Activated T-helper 2 cell treated with anti-CD3 and anti-CD28 coated beads, Interferon-gamma antibody, Interleukin-2, Interleukin-4, amounts not matched to agents 10 μg/mL and 5 μg/mL and 100 μg/mL, durations not matched to agents 14 hours and 24 hours and 36 hours (primary cell): ENCODE results near the gene OR1N2. TPM values are rescaled to one million over a fixed set of nuclear protein-coding genes. Genes with fewer than 3 reads are reported as not detected.
"Not testable (repeated sequence)": the region's sequence is repeated elsewhere in the genome, so short reads cannot be mapped to it uniquely, and the experiment has no call there.

Experiments
- DNase-seq: peaks from one replicate; pipeline ENCODE4 v3.0.0; 2021; ENCODE audit warnings: low spot score
- H3K27ac Mint-ChIP-seq: one replicate; pipeline ENCODE4 v1.8.0; 2021; ENCODE audit warnings: mixed read lengths
- H3K27me3 Mint-ChIP-seq: one replicate; pipeline ENCODE4 v1.8.0; 2021; ENCODE audit warnings: low read depth, mixed read lengths
- H3K36me3 Mint-ChIP-seq: one replicate; pipeline ENCODE4 v1.8.0; 2021; ENCODE audit warnings: low read depth, mixed read lengths
- H3K4me1 Mint-ChIP-seq: one replicate; pipeline ENCODE4 v1.8.0; 2021; ENCODE audit warnings: low read depth, mixed read lengths
- H3K4me3 Mint-ChIP-seq: one replicate; pipeline ENCODE4 v1.8.0; 2021; ENCODE audit warnings: low read depth, mild to moderate bottlenecking, moderate library complexity, mixed read lengths
- H3K9me3 Mint-ChIP-seq: one replicate; pipeline ENCODE4 v1.8.0; 2021; ENCODE audit warnings: mixed read lengths
- intact Hi-C: fragments of 100-400 bp; cut with micrococcal nuclease; formaldehyde crosslinking; loops from one replicate; pipeline ENCODE4 v1.15.1; 2023
- total RNA-seq: library from RNA; stranded (reverse); gene quantifications from 2 replicates; pipeline ENCODE4 v1.2.3, GENCODE V29; 2022

OR1N2 gene
- total RNA-seq, 1 donor from 2014 or later: not detected

DNA sequence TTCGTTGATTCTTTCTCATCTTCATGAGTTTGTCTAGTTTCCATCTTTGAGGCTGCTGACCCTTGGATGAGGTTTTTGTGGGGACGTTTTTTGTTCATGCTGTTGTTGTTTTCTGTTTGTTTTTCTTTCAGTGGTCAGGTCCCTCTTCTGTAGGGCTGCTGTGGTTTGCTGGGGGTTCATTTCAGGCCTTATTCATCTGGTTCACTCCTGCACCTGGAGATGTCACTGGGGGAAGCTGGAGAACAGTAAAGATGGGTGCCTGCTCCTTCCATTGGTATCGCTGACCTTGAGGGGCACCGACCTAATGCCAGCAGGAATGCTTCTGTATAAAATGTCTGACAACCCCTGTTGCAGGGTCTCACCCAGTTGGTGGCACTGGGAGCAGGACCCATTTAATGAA, 8.5 kb downstream of the OR1N2 start:
- H3K36me3 Mint-ChIP-seq: no peaks in the 10 kb centered on the region
- no peak overlapping the region for H3K27ac Mint-ChIP-seq
- H3K9me3 Mint-ChIP-seq: peaks cover 12% of the 10 kb centered on the region
- no peak for DNase-seq
- H3K27me3 Mint-ChIP-seq: peaks cover 7% of the 10 kb centered on the region
- intact Hi-C loops: loop anchor here (5.0 kb wide), 1 partner anchor 246 kb away; no protein-coding TSS in a partner anchor
- H3K4me3 Mint-ChIP-seq: no peak overlapping the region
- peaks cover 9% of the 10 kb centered on the region for H3K4me1 Mint-ChIP-seq

- peaks cover 7% of the 10 kb centered on the region for H3K27me3 Mint-ChIP-seq
- H3K36me3 Mint-ChIP-seq: no peaks in the 10 kb centered on the region
- peaks cover 12% of the 10 kb centered on the region for H3K9me3 Mint-ChIP-seq
- DNase-seq: no peak
- intact Hi-C loops: loop anchor here (5.0 kb wide), 1 partner anchor 245 kb away; no protein-coding TSS in a partner anchor
- peaks cover 9% of the 10 kb centered on the region for H3K4me1 Mint-ChIP-seq
- no peak overlapping the region for H3K27ac Mint-ChIP-seq
- no peak overlapping the region for H3K4me3 Mint-ChIP-seq
Observed at GRCh38 chr9:122562134-122562760, 9.3 kb downstream of the OR1N2 start.

DNA sequence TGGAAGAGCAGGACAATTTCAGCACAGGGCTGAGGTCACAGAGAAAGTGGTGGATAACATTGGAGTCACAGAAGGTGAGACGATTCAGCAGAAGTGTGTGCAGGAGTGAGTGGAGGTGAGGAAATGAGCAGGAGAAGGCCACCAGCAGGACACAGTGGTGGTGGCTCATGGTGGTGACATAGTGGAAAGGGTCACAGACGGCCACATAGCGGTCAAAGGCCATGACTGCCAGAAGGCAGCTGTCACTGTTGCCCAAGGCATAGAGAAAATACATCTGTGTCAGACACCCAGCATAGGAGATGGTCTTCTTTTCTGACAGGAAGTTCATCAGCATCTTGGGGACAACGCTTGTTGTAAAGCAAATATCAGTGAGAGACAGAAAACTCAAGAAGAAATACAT, 15.0 kb downstream of the OR1N2 start:
- intact Hi-C loops: no loop called here
- Mint-ChIP-seq H3K36me3 (no peaks in the 10 kb centered on the region), H3K27ac (no peak overlapping the region), H3K4me1 (peaks cover 12% of the 10 kb centered on the region), H3K9me3 (peaks cover 8% of the 10 kb centered on the region), H3K4me3 (no peak overlapping the region), H3K27me3 (no peaks in the 10 kb centered on the region)
- DNase-seq: no peak

DNA sequence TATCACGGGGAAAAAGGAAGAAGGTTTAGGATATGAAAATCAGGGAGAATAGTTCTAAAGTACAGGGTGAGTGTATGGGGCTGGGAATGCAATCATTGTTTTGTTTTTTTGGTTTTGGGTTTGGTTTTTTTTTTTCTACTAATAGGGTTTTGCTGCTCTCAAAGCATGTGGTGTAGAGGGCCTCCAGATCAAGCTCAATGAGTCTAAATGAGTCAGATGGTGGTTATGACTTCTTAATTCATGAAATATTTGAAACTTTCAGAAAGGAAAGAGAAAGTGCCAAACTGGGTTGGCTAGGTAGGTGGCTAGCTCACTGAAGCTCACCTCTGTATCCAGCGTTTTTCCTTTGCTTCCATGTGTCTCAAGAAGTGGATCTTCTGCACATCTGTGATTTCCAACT, 19.5 kb downstream of the OR1N2 start:
- H3K9me3 Mint-ChIP-seq: no peaks in the 10 kb centered on the region
- H3K4me1 Mint-ChIP-seq: peaks cover 11% of the 10 kb centered on the region
- no peak for DNase-seq
- no peak overlapping the region for H3K4me3 Mint-ChIP-seq
- H3K36me3 Mint-ChIP-seq: no peaks in the 10 kb centered on the region
- no peak overlapping the region for H3K27ac Mint-ChIP-seq
- H3K27me3 Mint-ChIP-seq: peaks cover 1% of the 10 kb centered on the region
- intact Hi-C loops: no loop called here

DNA sequence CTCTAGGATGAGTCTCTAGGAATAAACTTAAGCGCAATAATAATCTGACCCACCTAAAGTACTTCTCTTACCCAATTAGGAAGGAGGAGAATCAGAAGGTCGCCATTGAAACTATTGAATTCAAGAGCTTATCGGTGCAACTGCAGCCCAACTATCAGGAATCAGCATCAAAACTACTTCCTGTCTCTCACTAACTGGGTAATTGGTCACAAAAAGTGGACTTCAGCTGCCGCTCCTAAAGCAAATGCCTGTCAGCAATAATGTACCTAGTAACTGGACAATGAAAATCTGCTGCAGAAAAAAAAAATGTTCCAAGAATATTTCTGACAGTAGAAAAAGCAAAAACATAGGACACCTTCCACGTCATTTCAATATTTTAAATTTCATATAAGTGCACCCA, 27.0 kb downstream of the OR1N2 start:
- DNase-seq: no peak
- Mint-ChIP-seq H3K4me3 (no peak overlapping the region), H3K27ac (no peak overlapping the region), H3K4me1 (no peaks in the 10 kb centered on the region), H3K36me3 (no peaks in the 10 kb centered on the region), H3K27me3 (no peaks in the 10 kb centered on the region), H3K9me3 (no peaks in the 10 kb centered on the region)
- intact Hi-C loops: no loop called here

DNA sequence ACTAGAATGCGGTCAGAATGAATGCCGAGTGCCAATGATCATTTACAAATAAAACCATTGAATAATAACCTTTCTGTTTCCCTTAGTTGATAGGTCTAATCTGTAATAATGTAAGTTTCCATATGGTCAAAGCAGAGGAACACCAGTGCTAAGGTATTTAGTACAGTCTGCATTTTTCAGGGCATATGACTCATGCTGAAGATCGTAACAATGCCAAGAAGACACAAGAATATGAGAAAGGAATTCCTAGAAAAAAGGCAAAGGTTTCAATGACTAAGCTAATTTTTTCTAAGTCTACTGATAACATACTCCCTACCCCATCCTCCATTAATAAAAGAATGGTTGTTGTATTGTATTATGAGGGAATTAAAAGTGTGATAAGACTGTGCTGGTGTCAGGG, 27.4 kb downstream of the OR1N2 start:
- Mint-ChIP-seq H3K4me3 (no peak overlapping the region), H3K4me1 (no peaks in the 10 kb centered on the region), H3K27me3 (no peaks in the 10 kb centered on the region), H3K9me3 (no peaks in the 10 kb centered on the region), H3K27ac (no peak overlapping the region), H3K36me3 (no peaks in the 10 kb centered on the region)
- intact Hi-C loops: no loop called here
- DNase-seq: no peak

- not testable (repeated sequence) for H3K27ac Mint-ChIP-seq
Observed at GRCh38 chr9:122583284-122583683, 30.4 kb downstream of the OR1N2 start, which contains the start of gene OR1L8. Gene OR1L8, minus strand, starts transcription at chr9:122583384. Its CDS starts 14,907 bp downstream, at chr9:122568477.

More at GRCh38 chr9:122583284-122583683, 30.4 kb downstream of the OR1N2 start, which contains the start of gene OR1L8:
- intact Hi-C loops, H3K4me3 Mint-ChIP-seq, H3K4me1 Mint-ChIP-seq, H3K27me3 Mint-ChIP-seq, DNase-seq, H3K9me3 Mint-ChIP-seq, H3K36me3 Mint-ChIP-seq: not testable (repeated sequence)

Other genes with a start within 250 kb of the OR1N2 start
- 0.55 and 0.71 TPM in 2 replicates for gene PTGS1, start 182.1 kb upstream of the OR1N2 start, total RNA-seq
- not detected in 2 replicates for gene OR1J1, start 75.2 kb upstream of the OR1N2 start, total RNA-seq
- gene OR1J2, start 42.3 kb upstream of the OR1N2 start, total RNA-seq: not detected in 2 replicates
- gene OR1J4, start 34.0 kb upstream of the OR1N2 start, total RNA-seq: 0.21 TPM in 1 of 2 replicates, not detected in the other
- gene OR1N1, start 25.8 kb upstream of the OR1N2 start, total RNA-seq: not detected in 2 replicates
- 0.18 TPM in 1 of 2 replicates, not detected in the other for gene OR1L8, start 30.3 kb downstream of the OR1N2 start, total RNA-seq
- gene OR1Q1, start 61.6 kb downstream of the OR1N2 start, total RNA-seq: not detected in 2 replicates
- gene OR1B1, start 104.5 kb downstream of the OR1N2 start, total RNA-seq: not detected in 2 replicates
- not detected in 2 replicates for gene OR1L1, start 108.6 kb downstream of the OR1N2 start, total RNA-seq
- not detected in 2 replicates for gene OR1L3, start 122.0 kb downstream of the OR1N2 start, total RNA-seq
- gene OR1L4, start 170.9 kb downstream of the OR1N2 start, total RNA-seq: not detected in 2 replicates
- not detected in 2 replicates for gene OR1L6, start 189.2 kb downstream of the OR1N2 start, total RNA-seq
- gene OR5C1, start 235.8 kb downstream of the OR1N2 start, total RNA-seq: not detected in 2 replicates
- not detected in 2 replicates for gene OR1K1, start 247.0 kb downstream of the OR1N2 start, total RNA-seq